Sigmoid colon (tissue), 3 donors: ENCODE data around the gene OLFM1.
"Not testable (repeated sequence)": the region's sequence is repeated elsewhere in the genome, so short reads cannot be mapped to it uniquely, and the experiment has no call there.

Source experiments
- POLR2A ChIP-seq, 2 donors: fragments of 450-650 bp; IDR thresholded peaks; one replicate each; pipeline ENCODE4 v1.6.1; 2016; ENCODE audit warnings: antibody characterized with exemption in 2 of 2, mild to moderate bottlenecking in 2 of 2, moderate library complexity in 2 of 2
- TF ChIP-seq, protein P1 (sequence below), 4 experiments: fragments of 450-650 bp in 3 of 4; fragments of 200-600 bp in 1 of 4; IDR thresholded peaks; one replicate each; pipeline ENCODE4 v1.5.1; 2016 to 2019; ENCODE audit warnings: antibody characterized with exemption in 4 of 4, mild to moderate bottlenecking in 3 of 4, moderate library complexity in 2 of 4

DNA sequence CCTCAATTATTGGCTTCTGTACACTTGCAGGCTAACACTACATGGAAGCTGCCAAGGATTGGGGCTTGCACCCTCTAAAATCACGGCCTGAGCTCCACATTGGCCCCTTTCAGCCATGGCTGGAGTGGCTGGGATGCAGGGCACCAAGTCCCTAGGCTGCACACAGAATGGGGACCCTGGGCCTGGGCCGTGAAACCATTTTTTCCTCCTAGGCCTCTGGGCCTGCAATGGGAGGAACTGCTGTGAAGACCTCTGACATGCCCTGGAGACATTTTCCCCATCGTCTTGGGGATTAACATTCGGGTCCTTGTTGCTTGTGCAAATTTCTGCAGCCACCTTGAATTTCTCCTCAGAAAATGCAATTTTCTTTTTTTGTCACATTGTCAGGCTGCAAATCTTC is 23.6 kb upstream of the OLFM1 start:
- TF ChIP-seq, protein P1, sequence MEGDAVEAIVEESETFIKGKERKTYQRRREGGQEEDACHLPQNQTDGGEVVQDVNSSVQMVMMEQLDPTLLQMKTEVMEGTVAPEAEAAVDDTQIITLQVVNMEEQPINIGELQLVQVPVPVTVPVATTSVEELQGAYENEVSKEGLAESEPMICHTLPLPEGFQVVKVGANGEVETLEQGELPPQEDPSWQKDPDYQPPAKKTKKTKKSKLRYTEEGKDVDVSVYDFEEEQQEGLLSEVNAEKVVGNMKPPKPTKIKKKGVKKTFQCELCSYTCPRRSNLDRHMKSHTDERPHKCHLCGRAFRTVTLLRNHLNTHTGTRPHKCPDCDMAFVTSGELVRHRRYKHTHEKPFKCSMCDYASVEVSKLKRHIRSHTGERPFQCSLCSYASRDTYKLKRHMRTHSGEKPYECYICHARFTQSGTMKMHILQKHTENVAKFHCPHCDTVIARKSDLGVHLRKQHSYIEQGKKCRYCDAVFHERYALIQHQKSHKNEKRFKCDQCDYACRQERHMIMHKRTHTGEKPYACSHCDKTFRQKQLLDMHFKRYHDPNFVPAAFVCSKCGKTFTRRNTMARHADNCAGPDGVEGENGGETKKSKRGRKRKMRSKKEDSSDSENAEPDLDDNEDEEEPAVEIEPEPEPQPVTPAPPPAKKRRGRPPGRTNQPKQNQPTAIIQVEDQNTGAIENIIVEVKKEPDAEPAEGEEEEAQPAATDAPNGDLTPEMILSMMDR (IDR thresholded peaks at IDR 0.05): not testable (repeated sequence)
- TF ChIP-seq POLR2A (IDR thresholded peaks at IDR 0.05): not testable (repeated sequence)
